ENCODE measurements around the gene PPP2R5D.
"Not testable (repeated sequence)": the region's sequence is repeated elsewhere in the genome, so short reads cannot be mapped to it uniquely, and the experiment has no call there.

Gene PPP2R5D

GRCh38 chr6:42996513-42996912, 12.1 kb downstream of the PPP2R5D start:
- H3K27me3 ChIP-seq (ENCODE audit: insufficient read depth, insufficient read length), result no peaks in the 10 kb centered on the region
- H3K4me3 ChIP-seq (ENCODE audit: insufficient read length, low read depth), result no peak overlapping the region
- peaks cover 4% of the 10 kb centered on the region for H3K36me3 ChIP-seq (ENCODE audit: insufficient read depth, insufficient read length, low read length)
- DNase-seq (ENCODE audit: low read depth, low spot score), result no peak
- peaks cover 3% of the 10 kb centered on the region for H3K4me1 ChIP-seq (ENCODE audit: insufficient read depth, insufficient read length)
- no peaks in the 10 kb centered on the region for H3K9me3 ChIP-seq (ENCODE audit: insufficient read depth, low read length)
- no peak overlapping the region for H3K9ac ChIP-seq (ENCODE audit: insufficient read length, low read depth)
- no peak for TF ChIP-seq YY1 (IDR thresholded peaks at IDR 0.05; ENCODE audit: insufficient read depth, insufficient read length)
- no peak for TF ChIP-seq SUZ12 (IDR thresholded peaks at IDR 0.05; ENCODE audit: extremely low read depth, insufficient read depth, insufficient read length)
- no peak for TF ChIP-seq ZNF274 (IDR thresholded peaks at IDR 0.05; ENCODE audit: low read depth, low read length)

- not testable (repeated sequence) for H3K9ac ChIP-seq (ENCODE audit: insufficient read length, low read depth); H3K4me1 ChIP-seq (ENCODE audit: insufficient read depth, insufficient read length); H3K27me3 ChIP-seq (ENCODE audit: insufficient read depth, insufficient read length); DNase-seq (ENCODE audit: low read depth, low spot score); H3K9me3 ChIP-seq (ENCODE audit: insufficient read depth, low read length); H3K36me3 ChIP-seq (ENCODE audit: insufficient read depth, insufficient read length, low read length); H3K4me3 ChIP-seq (ENCODE audit: insufficient read length, low read depth)
Measured at GRCh38 chr6:42998205-42998604, 13.8 kb downstream of the PPP2R5D start.

GRCh38 chr6:43001843-43002242, 17.5 kb downstream of the PPP2R5D start:
- Histone ChIP-seq H3K4me3 (ENCODE audit: insufficient read length, low read depth) (no peak overlapping the region), H3K4me1 (ENCODE audit: insufficient read depth, insufficient read length) (peaks cover 1% of the 10 kb centered on the region), H3K27me3 (ENCODE audit: insufficient read depth, insufficient read length) (no peaks in the 10 kb centered on the region), H3K9me3 (ENCODE audit: insufficient read depth, low read length) (no peaks in the 10 kb centered on the region), H3K36me3 (ENCODE audit: insufficient read depth, insufficient read length, low read length) (peaks cover 9% of the 10 kb centered on the region), H3K9ac (ENCODE audit: insufficient read length, low read depth) (no peak overlapping the region)
- TF ChIP-seq YY1 (IDR thresholded peaks at IDR 0.05; ENCODE audit: insufficient read depth, insufficient read length), result no peak
- TF ChIP-seq ZNF274 (IDR thresholded peaks at IDR 0.05; ENCODE audit: low read depth, low read length), result no peak
- TF ChIP-seq SUZ12 (IDR thresholded peaks at IDR 0.05; ENCODE audit: extremely low read depth, insufficient read depth, insufficient read length), result no peak
- no peak for DNase-seq (ENCODE audit: low read depth, low spot score)

GRCh38 chr6:43005844-43006243, 21.5 kb downstream of the PPP2R5D start:
- TF ChIP-seq YY1 (IDR thresholded peaks at IDR 0.05; ENCODE audit: insufficient read depth, insufficient read length) (no peak), ZNF274 (IDR thresholded peaks at IDR 0.05; ENCODE audit: low read depth, low read length) (no peak), SUZ12 (IDR thresholded peaks at IDR 0.05; ENCODE audit: extremely low read depth, insufficient read depth, insufficient read length) (no peak)
- no peak overlapping the region for H3K9ac ChIP-seq (ENCODE audit: insufficient read length, low read depth)
- H3K27me3 ChIP-seq (ENCODE audit: insufficient read depth, insufficient read length), result no peaks in the 10 kb centered on the region
- H3K4me3 ChIP-seq (ENCODE audit: insufficient read length, low read depth), result no peak overlapping the region
- peaks cover 45% of the 10 kb centered on the region for H3K36me3 ChIP-seq (ENCODE audit: insufficient read depth, insufficient read length, low read length)
- no peaks in the 10 kb centered on the region for H3K4me1 ChIP-seq (ENCODE audit: insufficient read depth, insufficient read length)
- no peaks in the 10 kb centered on the region for H3K9me3 ChIP-seq (ENCODE audit: insufficient read depth, low read length)
- DNase-seq (ENCODE audit: low read depth, low spot score), result no peak

- TF ChIP-seq SUZ12 (IDR thresholded peaks at IDR 0.05; ENCODE audit: extremely low read depth, insufficient read depth, insufficient read length), result no peak
- TF ChIP-seq ZNF274 (IDR thresholded peaks at IDR 0.05; ENCODE audit: low read depth, low read length), result no peak
- Histone ChIP-seq H3K27me3 (ENCODE audit: insufficient read depth, insufficient read length) (no peaks in the 10 kb centered on the region), H3K4me3 (ENCODE audit: insufficient read length, low read depth) (no peak overlapping the region), H3K36me3 (ENCODE audit: insufficient read depth, insufficient read length, low read length) (peaks cover 49% of the 10 kb centered on the region), H3K9me3 (ENCODE audit: insufficient read depth, low read length) (no peaks in the 10 kb centered on the region), H3K4me1 (ENCODE audit: insufficient read depth, insufficient read length) (no peaks in the 10 kb centered on the region), H3K9ac (ENCODE audit: insufficient read length, low read depth) (no peak overlapping the region)
- DNase-seq (ENCODE audit: low read depth, low spot score), result no peak
Measured at GRCh38 chr6:43006251-43006650, 21.9 kb downstream of the PPP2R5D start.

GRCh38 chr6:43007126-43007525, 22.8 kb downstream of the PPP2R5D start:
- peaks cover 58% of the 10 kb centered on the region for H3K36me3 ChIP-seq (ENCODE audit: insufficient read depth, insufficient read length, low read length)

GRCh38 chr6:43009124-43009523, 24.8 kb downstream of the PPP2R5D start:
- Histone ChIP-seq H3K9ac (ENCODE audit: insufficient read length, low read depth) (no peak overlapping the region), H3K27me3 (ENCODE audit: insufficient read depth, insufficient read length) (no peaks in the 10 kb centered on the region), H3K9me3 (ENCODE audit: insufficient read depth, low read length) (no peaks in the 10 kb centered on the region), H3K4me1 (ENCODE audit: insufficient read depth, insufficient read length) (peaks cover 2% of the 10 kb centered on the region), H3K36me3 (ENCODE audit: insufficient read depth, insufficient read length, low read length) (peaks cover 67% of the 10 kb centered on the region), H3K4me3 (ENCODE audit: insufficient read length, low read depth) (no peak overlapping the region)
- TF ChIP-seq ZNF274 (IDR thresholded peaks at IDR 0.05; ENCODE audit: low read depth, low read length), result no peak
- TF ChIP-seq SUZ12 (IDR thresholded peaks at IDR 0.05; ENCODE audit: extremely low read depth, insufficient read depth, insufficient read length), result no peak
- TF ChIP-seq YY1 (IDR thresholded peaks at IDR 0.05; ENCODE audit: insufficient read depth, insufficient read length), result no peak
- DNase-seq (ENCODE audit: low read depth, low spot score), result no peak

More at GRCh38 chr6:43007126-43007525, 22.8 kb downstream of the PPP2R5D start:
- TF ChIP-seq YY1 (IDR thresholded peaks at IDR 0.05; ENCODE audit: insufficient read depth, insufficient read length) (no peak), SUZ12 (IDR thresholded peaks at IDR 0.05; ENCODE audit: extremely low read depth, insufficient read depth, insufficient read length) (no peak)
- H3K4me1 ChIP-seq (ENCODE audit: insufficient read depth, insufficient read length), result peaks cover 2% of the 10 kb centered on the region
- no peaks in the 10 kb centered on the region for H3K27me3 ChIP-seq (ENCODE audit: insufficient read depth, insufficient read length)
- no peak overlapping the region for H3K9ac ChIP-seq (ENCODE audit: insufficient read length, low read depth)
- no peak overlapping the region for H3K4me3 ChIP-seq (ENCODE audit: insufficient read length, low read depth)
- no peak for DNase-seq (ENCODE audit: low read depth, low spot score)
- H3K9me3 ChIP-seq (ENCODE audit: insufficient read depth, low read length), result no peaks in the 10 kb centered on the region

GRCh38 chr6:43011207-43011606, 26.8 kb downstream of the PPP2R5D start:
- DNase-seq (ENCODE audit: low read depth, low spot score), result no peak
- Histone ChIP-seq H3K36me3 (ENCODE audit: insufficient read depth, insufficient read length, low read length) (peaks cover 64% of the 10 kb centered on the region), H3K27me3 (ENCODE audit: insufficient read depth, insufficient read length) (no peaks in the 10 kb centered on the region), H3K9ac (ENCODE audit: insufficient read length, low read depth) (peak overlapping the region; percentile 32), H3K4me3 (ENCODE audit: insufficient read length, low read depth) (no peak overlapping the region), H3K9me3 (ENCODE audit: insufficient read depth, low read length) (no peaks in the 10 kb centered on the region), H3K4me1 (ENCODE audit: insufficient read depth, insufficient read length) (peaks cover 4% of the 10 kb centered on the region)
- TF ChIP-seq YY1 (IDR thresholded peaks at IDR 0.05; ENCODE audit: insufficient read depth, insufficient read length) (no peak), SUZ12 (IDR thresholded peaks at IDR 0.05; ENCODE audit: extremely low read depth, insufficient read depth, insufficient read length) (no peak), ZNF274 (IDR thresholded peaks at IDR 0.05; ENCODE audit: low read depth, low read length) (no peak)

Measured in NT2/D1 (cell line).